ENCODE measurements around the gene RTF2. TPM values are rescaled to one million over a fixed set of nuclear protein-coding genes. Genes with fewer than 3 reads are reported as not detected.
"Not testable (repeated sequence)": the region's sequence is repeated elsewhere in the genome, so short reads cannot be mapped to it uniquely, and the experiment has no call there.

Gene RTF2
- total and polyA plus RNA-seq, 8 donors = 24.3 to 55.4 (median 28.1) TPM

DNA sequence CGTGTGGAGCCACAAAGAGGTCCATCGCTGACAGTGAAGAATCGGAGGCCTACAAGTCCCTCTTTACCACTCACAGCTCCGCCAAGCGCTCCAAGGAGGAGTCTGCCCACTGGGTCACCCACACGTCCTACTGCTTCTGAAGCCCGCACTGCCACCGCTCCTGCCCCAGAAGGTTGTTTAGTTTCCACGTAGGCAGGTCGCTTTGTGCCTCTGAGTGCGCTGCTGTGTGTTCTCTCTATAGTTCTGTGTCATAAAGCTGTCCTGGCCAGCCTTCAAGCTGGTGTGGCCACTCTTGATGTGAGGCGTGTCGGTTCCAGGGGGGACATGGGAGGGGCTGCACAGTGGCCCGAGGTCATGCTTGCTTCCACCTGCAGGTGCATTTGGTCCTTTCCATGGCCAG is 49.7 kb downstream of the RTF2 start:
- H3K27ac ChIP-seq = no peak overlapping the region
- WGBS, 2 donors = 96 to 97% methylated on average over 14 of the region's 14 CpGs
- H3K36me3 ChIP-seq = peaks cover 15 to 34% (median 24%) of the 10 kb centered on the region in 3 donors
- no peak for FAIRE-seq
- TF ChIP-seq, protein P1, sequence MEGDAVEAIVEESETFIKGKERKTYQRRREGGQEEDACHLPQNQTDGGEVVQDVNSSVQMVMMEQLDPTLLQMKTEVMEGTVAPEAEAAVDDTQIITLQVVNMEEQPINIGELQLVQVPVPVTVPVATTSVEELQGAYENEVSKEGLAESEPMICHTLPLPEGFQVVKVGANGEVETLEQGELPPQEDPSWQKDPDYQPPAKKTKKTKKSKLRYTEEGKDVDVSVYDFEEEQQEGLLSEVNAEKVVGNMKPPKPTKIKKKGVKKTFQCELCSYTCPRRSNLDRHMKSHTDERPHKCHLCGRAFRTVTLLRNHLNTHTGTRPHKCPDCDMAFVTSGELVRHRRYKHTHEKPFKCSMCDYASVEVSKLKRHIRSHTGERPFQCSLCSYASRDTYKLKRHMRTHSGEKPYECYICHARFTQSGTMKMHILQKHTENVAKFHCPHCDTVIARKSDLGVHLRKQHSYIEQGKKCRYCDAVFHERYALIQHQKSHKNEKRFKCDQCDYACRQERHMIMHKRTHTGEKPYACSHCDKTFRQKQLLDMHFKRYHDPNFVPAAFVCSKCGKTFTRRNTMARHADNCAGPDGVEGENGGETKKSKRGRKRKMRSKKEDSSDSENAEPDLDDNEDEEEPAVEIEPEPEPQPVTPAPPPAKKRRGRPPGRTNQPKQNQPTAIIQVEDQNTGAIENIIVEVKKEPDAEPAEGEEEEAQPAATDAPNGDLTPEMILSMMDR (IDR thresholded peaks at IDR 0.05) = no peak
- no peaks in the 10 kb centered on the region for H3K9me3 ChIP-seq
- no peaks in the 10 kb centered on the region for H3K27me3 ChIP-seq
- intact Hi-C loops (cut with DNase I) = no loop called here
- no peaks in the 10 kb centered on the region for H3K4me1 ChIP-seq
- DNase-seq = no peak
- no peak for ATAC-seq
- H3K4me3 ChIP-seq = no peak overlapping the region

DNA sequence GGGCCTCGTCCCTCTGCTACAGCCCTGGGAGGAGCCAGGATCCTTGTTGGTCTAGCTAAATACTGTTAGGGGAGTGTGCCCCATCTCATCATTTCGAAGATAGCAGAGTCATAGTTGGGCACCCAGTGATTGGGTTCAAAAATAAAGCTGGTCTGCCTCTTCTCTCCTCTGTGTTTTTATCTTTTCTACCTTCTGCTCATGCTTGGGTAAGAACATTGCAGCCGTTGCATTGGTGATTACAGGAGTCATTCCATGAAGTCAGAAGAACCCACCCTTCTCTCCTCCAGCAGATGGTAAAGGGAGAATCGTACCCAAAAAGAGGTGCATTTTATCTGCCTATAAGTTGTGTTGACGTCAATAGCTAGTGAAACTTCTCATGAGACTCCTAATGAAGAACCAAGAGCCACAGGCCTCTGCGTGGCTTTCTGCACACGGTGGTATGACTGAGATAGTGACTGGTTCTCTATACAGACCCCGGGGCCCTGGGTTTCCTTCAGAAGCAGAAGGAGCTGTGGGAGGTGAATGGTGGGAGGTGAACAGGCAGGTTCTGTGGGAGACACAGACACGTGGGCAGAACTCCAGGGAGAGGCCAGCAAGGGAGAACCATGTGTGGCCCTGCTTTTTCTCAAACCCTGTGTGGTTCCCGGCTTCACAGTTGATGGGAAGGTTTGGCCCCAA is 50.4 kb downstream of the RTF2 start:
- intact Hi-C loops (cut with DNase I) = no loop called here
- H3K9me3 ChIP-seq = no peaks in the 10 kb centered on the region
- peaks cover 15 to 34% (median 24%) of the 10 kb centered on the region in 3 donors for H3K36me3 ChIP-seq
- WGBS, 2 donors = 95 to 96% methylated on average over 10 of the region's 10 CpGs
- no peak for FAIRE-seq
- no peak for ATAC-seq
- no peak overlapping the region for H3K27ac ChIP-seq
- TF ChIP-seq, protein P1 (IDR thresholded peaks at IDR 0.05) = no peak
- H3K4me3 ChIP-seq = no peak overlapping the region
- no peaks in the 10 kb centered on the region for H3K4me1 ChIP-seq
- no peaks in the 10 kb centered on the region for H3K27me3 ChIP-seq
- no peak for DNase-seq

DNA sequence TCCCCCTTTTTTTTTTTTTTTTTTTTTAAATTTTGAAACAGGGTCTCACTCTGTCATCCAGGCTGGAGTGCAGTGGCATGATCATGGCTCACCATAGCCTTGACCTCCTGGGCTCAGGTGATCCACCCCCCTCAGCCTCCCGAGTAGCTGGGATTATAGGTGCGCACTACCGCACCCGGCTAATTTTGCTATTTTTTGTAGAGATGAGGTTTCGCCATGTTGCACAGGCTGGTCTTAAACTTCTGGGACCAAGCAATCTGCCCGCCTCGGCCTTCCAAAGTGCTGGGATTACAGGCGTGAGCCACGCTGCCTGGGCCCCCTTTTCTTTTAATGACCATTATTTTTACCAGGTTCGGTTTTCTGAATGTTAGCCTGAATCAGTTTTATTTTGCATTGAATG is 51.1 kb downstream of the RTF2 start:
- Histone ChIP-seq H3K27me3 (no peaks in the 10 kb centered on the region), H3K36me3 (peaks cover 15 to 34% (median 24%) of the 10 kb centered on the region in 3 donors), H3K4me3 (no peak overlapping the region), H3K9me3 (no peaks in the 10 kb centered on the region), H3K4me1 (no peaks in the 10 kb centered on the region), H3K27ac (no peak overlapping the region)
- TF ChIP-seq, protein P1 (IDR thresholded peaks at IDR 0.05) = no peak
- FAIRE-seq (no peak), DNase-seq (no peak), ATAC-seq (no peak)
- intact Hi-C loops (cut with DNase I) = no loop called here
- WGBS, 2 donors = 98 to 99% methylated on average over 10 of the region's 10 CpGs

DNA sequence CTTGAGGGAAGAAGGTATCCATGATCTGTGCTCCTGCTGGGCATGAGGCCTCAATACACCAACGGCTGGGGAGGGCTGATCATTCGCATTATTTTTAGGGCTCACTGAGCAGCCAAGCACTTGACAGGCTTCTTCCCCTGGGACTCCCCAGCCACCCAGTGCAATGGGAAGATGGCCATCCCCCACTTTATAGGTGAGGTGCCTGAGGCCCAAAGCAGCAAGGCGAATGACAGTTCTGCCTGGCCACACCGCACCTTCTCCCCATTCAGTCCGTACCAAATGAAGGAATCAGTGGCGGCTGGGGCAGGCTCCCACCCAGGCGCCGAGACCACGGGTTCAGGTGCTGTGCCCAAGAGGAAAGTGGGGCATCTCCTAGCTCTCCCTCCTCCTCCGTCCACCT is 51.8 kb downstream of the RTF2 start:
- no peaks in the 10 kb centered on the region for H3K4me1 ChIP-seq
- WGBS, 2 donors = 98% methylated on average over 10 of the region's 10 CpGs
- no peak for ATAC-seq
- H3K27ac ChIP-seq = no peak overlapping the region
- TF ChIP-seq, protein P1 (IDR thresholded peaks at IDR 0.05) = no peak
- intact Hi-C loops (cut with DNase I) = no loop called here
- peaks cover 15 to 34% (median 24%) of the 10 kb centered on the region in 3 donors for H3K36me3 ChIP-seq
- H3K9me3 ChIP-seq = no peaks in the 10 kb centered on the region
- no peak for FAIRE-seq
- no peak for DNase-seq
- no peaks in the 10 kb centered on the region for H3K27me3 ChIP-seq
- no peak overlapping the region for H3K4me3 ChIP-seq

DNA sequence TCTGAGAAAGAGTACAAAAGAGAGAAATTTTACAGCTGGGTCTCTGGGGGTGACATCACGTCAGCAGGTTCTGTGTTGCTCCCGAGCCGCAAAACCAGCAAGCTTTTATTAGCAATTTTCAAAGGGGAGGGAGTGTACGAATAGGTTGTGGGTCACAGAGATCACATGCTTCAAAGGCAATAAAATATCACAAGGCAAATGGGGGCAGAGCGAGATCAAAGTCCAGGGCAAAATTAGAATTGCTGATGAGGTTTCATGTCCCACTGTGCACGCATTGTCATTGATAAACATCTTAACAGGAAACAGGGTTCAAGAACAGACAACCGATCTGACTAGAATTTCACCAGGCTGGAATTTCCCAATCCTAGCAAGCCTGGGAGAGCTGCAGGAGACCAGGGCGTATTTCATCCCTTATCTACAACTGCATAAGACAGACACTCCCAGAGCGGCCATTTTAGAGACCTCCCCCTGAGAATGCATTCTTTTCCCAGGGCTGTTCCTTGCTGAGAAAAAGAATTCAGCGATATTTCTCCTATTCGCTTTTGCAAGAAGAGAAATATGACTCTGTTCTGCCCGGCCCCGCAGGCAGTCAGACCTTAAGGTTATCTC is 52.4 kb downstream of the RTF2 start:
- H3K9me3 ChIP-seq; H3K4me3 ChIP-seq; DNase-seq; H3K27me3 ChIP-seq; FAIRE-seq; H3K4me1 ChIP-seq; ATAC-seq; intact Hi-C loops (cut with DNase I); H3K27ac ChIP-seq: not testable (repeated sequence)
- peaks cover 15 to 34% (median 24%) of the 10 kb centered on the region in 3 donors for H3K36me3 ChIP-seq
- WGBS, 2 donors = 96 to 98% methylated on average over 13 of the region's 13 CpGs
